Subcutaneous preadipocyte (primary cell): Measurements from ENCODE around the gene PAM16. TPM values are rescaled to one million over a fixed set of nuclear protein-coding genes. Genes with fewer than 3 reads are reported as not detected.

ENCODE experiments used
- total RNA-seq: library from RNA; depleted of rRNA; stranded (reverse); fragments of >200 nt; gene quantifications from 2 replicates; pipeline ENCODE4 v1.2.3, GENCODE V29; 2012

PAM16 gene
- 23.5 and 33.8 TPM in 2 replicates for total RNA-seq

DNA sequence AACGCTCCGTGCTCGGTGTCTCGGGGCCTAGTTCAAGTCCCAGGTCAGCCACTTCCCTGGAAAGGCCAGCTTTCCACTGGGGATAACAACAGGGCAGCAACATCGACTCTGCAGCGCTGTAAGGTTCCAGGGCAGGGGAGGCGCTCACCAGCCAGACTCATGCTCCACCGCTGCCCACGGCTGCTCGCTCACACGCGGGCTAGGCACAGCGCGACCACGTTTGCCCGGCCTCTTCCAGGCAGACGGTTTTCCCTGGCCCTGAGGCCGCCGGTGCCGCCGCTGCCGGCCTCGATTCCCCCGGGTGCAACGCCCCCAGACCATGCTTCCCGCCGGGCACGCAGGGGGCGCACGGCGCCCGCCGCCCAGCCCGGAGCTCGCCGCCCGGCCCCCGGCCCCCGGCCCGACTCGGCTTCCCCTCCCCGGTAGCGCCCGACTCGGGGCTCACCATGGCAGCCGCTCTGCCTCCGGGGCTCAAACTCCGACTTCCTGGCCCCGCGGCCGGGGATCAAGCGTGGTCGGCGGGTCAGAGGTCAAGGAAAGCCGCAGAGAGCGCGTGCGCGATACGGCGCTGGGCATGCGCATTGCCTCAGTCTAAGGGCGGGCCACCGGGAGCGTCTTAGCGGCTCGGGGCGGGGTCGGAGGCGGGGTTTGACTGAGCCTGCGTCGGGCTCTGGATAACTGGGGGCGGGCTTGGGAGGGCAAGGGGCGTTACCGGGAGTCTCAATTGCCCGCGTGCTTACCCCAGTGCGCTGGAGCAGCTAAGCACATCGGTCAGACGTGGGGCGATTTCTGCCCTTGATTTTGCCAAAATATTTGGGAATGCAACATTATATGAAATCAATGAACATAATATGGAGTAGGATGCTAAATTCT lies at the start of gene PAM16:
Gene PAM16, minus strand, starts transcription at position 535 of the 873 bp plus-strand sequence. Its CDS starts 87 bp downstream, at position 448.

GRCh38 chr16:4371357-4372000 lies 20.4 kb upstream of the PAM16 start, which contains the start of gene VASN:
VASN (plus strand) TSS chr16:4371848; CDS start chr16:4380878, 9,030 bp downstream.

DNA sequence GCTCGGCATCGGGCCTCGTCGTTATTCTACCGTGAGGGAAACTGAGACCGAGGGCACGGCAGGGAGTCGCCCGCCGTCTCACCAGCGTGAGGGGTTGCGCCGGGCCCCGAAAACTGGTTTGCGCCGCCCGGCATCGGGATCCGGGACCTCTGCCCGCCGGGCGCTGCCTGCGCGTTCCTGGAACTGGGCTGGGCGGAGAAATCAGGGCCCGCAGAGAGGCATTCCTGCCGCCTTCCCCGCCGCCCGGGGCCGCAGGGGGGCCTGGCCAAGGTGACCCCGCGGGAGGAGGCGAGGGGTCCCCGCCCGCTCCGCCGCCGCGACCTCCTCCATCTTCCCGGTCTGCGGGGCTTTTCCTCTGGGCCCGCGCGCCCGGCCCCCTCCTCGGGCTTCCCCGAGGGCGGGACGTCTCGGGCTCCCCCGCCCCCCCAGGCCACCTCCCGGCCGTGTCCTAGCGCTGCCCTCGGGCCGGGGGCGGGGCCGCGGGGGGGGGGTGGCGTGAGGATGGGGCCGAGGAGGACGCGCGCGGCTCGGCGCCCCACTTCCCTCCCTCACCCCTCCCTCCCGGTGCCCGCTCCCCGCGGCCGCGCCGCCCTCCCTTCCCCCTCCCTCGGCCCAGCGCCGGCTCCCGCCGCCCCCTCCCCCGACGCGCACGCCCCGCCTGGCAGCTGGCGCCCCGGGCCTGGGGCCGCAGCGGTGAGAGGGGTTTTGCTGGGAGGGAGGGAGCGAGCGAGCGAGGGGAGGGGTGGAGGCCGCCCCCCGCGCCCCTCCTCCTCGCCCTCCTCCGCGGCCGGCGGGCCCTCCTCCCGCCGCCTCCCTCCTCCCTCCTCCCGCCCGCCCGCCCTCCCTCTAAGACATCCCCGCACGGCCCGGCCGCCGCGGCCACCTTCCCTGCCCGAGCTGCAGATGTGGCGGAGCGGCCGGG lies 35.7 kb downstream of the PAM16 start, which contains the start of gene GLIS2:
Gene GLIS2, plus strand, starts transcription at position 882 of the 922 bp plus-strand sequence. CDS start 16,214 bp downstream, outside the sequence.

Other genes starting within 250 kb of the PAM16 start
- 22.0 and 27.8 TPM in 2 replicates for gene ADCY9, start 234.9 kb downstream of the PAM16 start, total RNA-seq
- not detected in 2 replicates for gene SRL, start 109.2 kb downstream of the PAM16 start, total RNA-seq
- gene TFAP4, start 78.3 kb downstream of the PAM16 start, total RNA-seq: 14.0 and 22.5 TPM in 2 replicates
- 1.8 and 2.3 TPM in 2 replicates for gene GLIS2, start 35.3 kb downstream of the PAM16 start, total RNA-seq
- gene VASN, start 20.5 kb upstream of the PAM16 start, total RNA-seq: 156 and 170 TPM in 2 replicates
- 12.9 and 15.8 TPM in 2 replicates for gene CORO7, start 65.3 kb upstream of the PAM16 start, total RNA-seq
- 39.3 and 63.3 TPM in 2 replicates for gene DNAJA3, start 74.5 kb upstream of the PAM16 start, total RNA-seq
- gene NMRAL1, start 123.3 kb upstream of the PAM16 start, total RNA-seq: 45.0 and 78.3 TPM in 2 replicates
- gene HMOX2, start 125.1 kb upstream of the PAM16 start, total RNA-seq: 41.5 and 46.9 TPM in 2 replicates
- 7.0 and 9.0 TPM in 2 replicates for gene CDIP1, start 187.5 kb upstream of the PAM16 start, total RNA-seq
- gene C16orf96, start 205.0 kb upstream of the PAM16 start, total RNA-seq: not detected in 2 replicates